Spleen (tissue), 11 donors: ENCODE data around the gene MAP4K4. TPM values are rescaled to one million over a fixed set of nuclear protein-coding genes. Genes with fewer than 3 reads are reported as not detected.
A peak's percentile ranks its signal among the peaks of the same experiment; 100 is the strongest.

Experiments
- DNase-seq: peaks from one replicate; pipeline ENCODE4 v3.0.0-alpha.2; 2020
- H3K27ac ChIP-seq, 8 donors: fragments of 200-600 bp; sonication (generic) in 7 of 8; 1 replicate in 4 of 8; 2 replicates in 4 of 8; pipeline versions ENCODE4 v1.5.0 to v1.8.0; 2016 to 2021; ENCODE audit warnings: inconsistent platforms in 4 of 8, mild to moderate bottlenecking in 4 of 8, moderate library complexity in 1 of 8
- H3K27me3 ChIP-seq, 7 donors: fragments of 200-600 bp; sonication (generic) in 6 of 7; replicated peaks in 1 of 7; 1 replicate in 4 of 7; 2 replicates in 3 of 7; pipeline versions ENCODE4 v1.5.0 to v1.8.0; 2016 to 2021; ENCODE audit warnings: inconsistent platforms in 3 of 7, mild to moderate bottlenecking in 1 of 7
- H3K36me3 ChIP-seq, 6 donors: fragments of 200-600 bp; sonication (generic) in 5 of 6; 1 replicate in 4 of 6; 2 replicates in 2 of 6; pipeline versions ENCODE4 v1.5.0 to v1.8.0; 2016 to 2021; ENCODE audit warnings: inconsistent platforms in 2 of 6
- H3K4me1 ChIP-seq, 6 donors: fragments of 200-600 bp; sonication (generic) in 5 of 6; 1 replicate in 3 of 6; 2 replicates in 3 of 6; pipeline versions ENCODE4 v1.5.0 to v1.8.0; 2016 to 2021; ENCODE audit warnings: inconsistent platforms in 3 of 6
- H3K4me3 ChIP-seq, 8 donors: fragments of 200-600 bp; sonication (generic) in 7 of 8; 1 replicate in 4 of 8; 2 replicates in 4 of 8; pipeline versions ENCODE4 v1.5.0 to v1.8.0; 2016 to 2021; ENCODE audit warnings: inconsistent platforms in 4 of 8, mild to moderate bottlenecking in 4 of 8, moderate library complexity in 2 of 8
- H3K9me3 ChIP-seq, 8 donors: fragments of 200-600 bp; sonication (generic) in 7 of 8; 1 replicate in 4 of 8; 2 replicates in 4 of 8; pipeline versions ENCODE4 v1.5.0 to v1.8.0; 2016 to 2021; ENCODE audit warnings: inconsistent platforms in 4 of 8
- POLR2A ChIP-seq, 3 donors: fragments of 450-650 bp; IDR thresholded peaks; one replicate each; pipeline ENCODE4 v1.5.1; 2017; ENCODE audit warnings: antibody characterized with exemption in 3 of 3, mild to moderate bottlenecking in 1 of 3
- POLR2AphosphoS5 ChIP-seq, 3 donors: sonication (generic); formaldehyde crosslinking; IDR thresholded peaks; one replicate each; pipeline ENCODE4 v1.5.1; 2017; ENCODE audit warnings: antibody characterized with exemption in 3 of 3
- WGBS, 5 donors: extraction: QIAGEN DNeasy Blood & Tissue Kit in 3 of 5; methylation state at CpG; one replicate each; pipeline versions ENCODE4 v1.1.5 to v1.1.7; 2013 to 2018; 5-methylcytosine and 5-hydroxymethylcytosine counted together
- intact Hi-C: fragments of 100-400 bp; cut with DNase I; formaldehyde crosslinking; loops from one replicate; pipeline ENCODE4 v1.15.0; 2023; ENCODE audit warnings: low total_unique reads
- polyA plus RNA-seq, 3 donors: library from polyadenylated mRNA; stranded (reverse); fragments of 200-250 nt; gene quantifications; one replicate each; pipeline ENCODE4 v1.2.1, GENCODE V29; 2013
- total RNA-seq, 7 donors: library from RNA; depleted of rRNA in 3 of 7; stranded (reverse); fragments of >200 nt in 3 of 7; fragmentation: NEBNext Ultra II Directional in 4 of 7; extraction: Animal tissue kit (Norgen Biotek cat#: 25700) in 4 of 7; gene quantifications; one replicate each; pipeline versions ENCODE4 v1.1.0 to v1.2.1, GENCODE V29; 2016 to 2021
- TF ChIP-seq, protein P1 (sequence below), 11 experiments: fragments of 200-600 bp in 7 of 11; fragments of 450-650 bp in 4 of 11; sonication (generic) in 4 of 11; IDR thresholded peaks in 8 of 11; conservative IDR thresholded peaks in 3 of 11; 1 replicate in 7 of 11; 2 replicates in 4 of 11; pipeline versions ENCODE4 v1.4.0 to v1.8.0; 2016 to 2021; ENCODE audit warnings: antibody characterized with exemption in 11 of 11, inconsistent platforms in 4 of 11, mild to moderate bottlenecking in 1 of 11
- donor health status: healthy with polysubstance abuse.
- donor health status: DM: no; HTN: no; CAD: no; lungs with moderate emphysema.
- donor health status: DM: no; HTN: no; CAD: no.
- donor health status: Bipolar disorder and iron deficiency.
- donor health status: healthy.
- donor health status: DM: no; HTN: no; CAD: no.
- donor health status: DM: yes; HTN: yes; CAD: no.

Gene MAP4K4
- total and polyA plus RNA-seq, 10 donors: 16.7 to 108 (median 71.7) TPM

DNA sequence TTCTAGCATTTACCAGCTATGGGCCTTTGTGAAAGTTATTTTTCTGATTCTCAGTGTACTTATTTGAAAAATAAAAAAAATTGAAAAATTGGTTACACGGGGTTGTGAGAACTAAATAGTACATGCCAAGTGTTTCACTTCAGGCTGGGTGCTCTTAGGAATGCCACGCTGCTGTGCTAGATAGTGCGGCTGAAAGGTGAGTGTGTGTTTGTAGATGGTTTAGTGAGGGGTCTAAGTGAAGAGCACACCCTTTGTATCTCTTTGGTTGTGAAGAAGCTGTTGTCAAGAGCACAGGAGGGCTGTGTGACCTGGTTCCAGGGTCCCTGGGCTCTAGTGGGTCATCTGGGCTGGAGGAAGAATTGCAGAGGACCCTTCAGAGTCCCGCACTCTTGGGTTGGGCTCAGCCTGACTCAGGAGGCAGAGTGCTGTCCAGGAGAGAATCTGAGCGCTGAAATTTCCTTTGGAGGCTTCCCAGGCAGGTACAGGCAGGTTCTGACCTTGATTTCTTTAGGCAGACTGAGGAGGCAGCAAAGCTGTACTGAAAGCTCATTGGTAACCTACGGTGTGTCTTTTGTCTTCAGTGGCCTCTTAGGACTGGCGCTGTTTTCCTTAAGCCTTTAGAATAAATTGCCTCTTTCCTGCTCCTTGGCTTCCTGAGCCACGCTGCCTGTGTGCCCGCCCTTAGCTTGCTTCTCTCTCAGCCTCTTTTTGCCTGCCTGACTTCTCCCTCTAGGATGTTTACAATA is 44.4 kb downstream of the MAP4K4 start:
- Histone ChIP-seq H3K36me3 (no peaks in the 10 kb centered on the region), H3K4me1 (peaks cover 12 to 97% (median 82%) of the 10 kb centered on the region in 6 donors), H3K27ac (peak overlapping the region in 3 of 8 donors; percentile 12 to 27 (median 21)), H3K4me3 (no peak overlapping the region), H3K27me3 (no peaks in the 10 kb centered on the region), H3K9me3 (no peaks in the 10 kb centered on the region)
- no peak for DNase-seq
- TF ChIP-seq, protein P1, sequence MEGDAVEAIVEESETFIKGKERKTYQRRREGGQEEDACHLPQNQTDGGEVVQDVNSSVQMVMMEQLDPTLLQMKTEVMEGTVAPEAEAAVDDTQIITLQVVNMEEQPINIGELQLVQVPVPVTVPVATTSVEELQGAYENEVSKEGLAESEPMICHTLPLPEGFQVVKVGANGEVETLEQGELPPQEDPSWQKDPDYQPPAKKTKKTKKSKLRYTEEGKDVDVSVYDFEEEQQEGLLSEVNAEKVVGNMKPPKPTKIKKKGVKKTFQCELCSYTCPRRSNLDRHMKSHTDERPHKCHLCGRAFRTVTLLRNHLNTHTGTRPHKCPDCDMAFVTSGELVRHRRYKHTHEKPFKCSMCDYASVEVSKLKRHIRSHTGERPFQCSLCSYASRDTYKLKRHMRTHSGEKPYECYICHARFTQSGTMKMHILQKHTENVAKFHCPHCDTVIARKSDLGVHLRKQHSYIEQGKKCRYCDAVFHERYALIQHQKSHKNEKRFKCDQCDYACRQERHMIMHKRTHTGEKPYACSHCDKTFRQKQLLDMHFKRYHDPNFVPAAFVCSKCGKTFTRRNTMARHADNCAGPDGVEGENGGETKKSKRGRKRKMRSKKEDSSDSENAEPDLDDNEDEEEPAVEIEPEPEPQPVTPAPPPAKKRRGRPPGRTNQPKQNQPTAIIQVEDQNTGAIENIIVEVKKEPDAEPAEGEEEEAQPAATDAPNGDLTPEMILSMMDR (IDR thresholded peaks at IDR 0.05 in 8 of 11, conservative IDR thresholded peaks at IDR 0.05 in 3 of 11): no peak
- TF ChIP-seq POLR2A (IDR thresholded peaks at IDR 0.05) (no peak), POLR2AphosphoS5 (IDR thresholded peaks at IDR 0.05) (no peak)
- whole genome bisulfite sequencing, 5 donors: 53 to 59% (median 57%) methylated on average over 8 to 9 of the region's 9 CpGs
- intact Hi-C loops: no loop called here

DNA sequence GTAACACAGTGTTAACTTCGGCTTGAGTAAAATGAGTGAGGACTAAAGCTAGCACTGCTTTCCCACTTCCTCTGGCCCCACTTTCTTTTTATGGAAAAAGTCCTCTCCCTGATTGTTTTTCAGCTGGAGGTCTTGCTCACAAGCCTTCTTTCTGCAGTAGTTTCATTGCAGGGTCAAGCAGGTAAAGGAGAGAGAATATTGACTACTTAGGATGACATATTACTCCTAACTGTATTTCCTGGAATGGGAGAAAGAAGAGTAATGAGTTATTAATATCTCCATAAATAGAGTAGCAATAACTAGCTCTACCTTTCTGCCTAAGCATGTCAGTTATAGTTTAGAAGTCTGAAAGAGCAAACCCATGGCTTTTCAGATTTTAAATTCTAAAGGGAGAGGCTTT is 45.0 kb downstream of the MAP4K4 start:
- no peak for DNase-seq
- H3K27ac ChIP-seq: peak overlapping the region in 3 of 8 donors; percentile 12 to 27 (median 21)
- no peaks in the 10 kb centered on the region for H3K36me3 ChIP-seq
- no peaks in the 10 kb centered on the region for H3K27me3 ChIP-seq
- no peaks in the 10 kb centered on the region for H3K9me3 ChIP-seq
- 21 to 33% (median 26%) methylated on average over 1 of the region's 1 CpG for WGBS, 5 donors
- intact Hi-C loops: no loop called here
- H3K4me1 ChIP-seq: peaks cover 8 to 97% (median 80%) of the 10 kb centered on the region in 6 donors
- TF ChIP-seq, protein P1 (IDR thresholded peaks at IDR 0.05 in 8 of 11, conservative IDR thresholded peaks at IDR 0.05 in 3 of 11): no peak
- TF ChIP-seq POLR2AphosphoS5 (IDR thresholded peaks at IDR 0.05) (no peak), POLR2A (IDR thresholded peaks at IDR 0.05) (no peak)
- H3K4me3 ChIP-seq: no peak overlapping the region

DNA sequence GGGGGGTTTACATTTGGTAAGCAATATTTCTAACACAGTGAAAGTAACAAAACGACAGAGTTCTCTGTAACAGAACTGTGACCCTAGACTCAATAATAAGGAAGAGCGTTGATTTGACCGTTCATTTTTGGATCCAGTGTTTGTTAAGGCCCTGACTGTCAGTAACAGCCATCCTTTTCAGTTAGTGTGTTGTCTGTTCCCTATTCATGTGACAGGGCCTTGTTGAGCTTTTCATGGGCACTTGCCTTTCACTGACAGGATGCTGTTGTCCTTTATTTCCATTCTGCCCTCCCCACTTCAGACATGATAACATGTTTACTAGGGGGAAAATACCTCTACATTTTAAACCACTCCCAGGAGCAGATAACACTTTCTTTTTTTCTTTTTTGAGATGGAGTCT is 45.8 kb downstream of the MAP4K4 start:
- no peaks in the 10 kb centered on the region for H3K9me3 ChIP-seq
- no peaks in the 10 kb centered on the region for H3K36me3 ChIP-seq
- no peaks in the 10 kb centered on the region for H3K27me3 ChIP-seq
- TF ChIP-seq POLR2AphosphoS5 (IDR thresholded peaks at IDR 0.05): no peak
- 78 to 89% (median 82%) methylated on average over 3 of the region's 3 CpGs for WGBS, 5 donors
- peaks cover 6 to 97% (median 79%) of the 10 kb centered on the region in 6 donors for H3K4me1 ChIP-seq
- H3K4me3 ChIP-seq: no peak overlapping the region
- H3K27ac ChIP-seq: peak overlapping the region in 2 of 8 donors; percentile 22 to 27
- intact Hi-C loops: no loop called here
- no peak for DNase-seq

DNA sequence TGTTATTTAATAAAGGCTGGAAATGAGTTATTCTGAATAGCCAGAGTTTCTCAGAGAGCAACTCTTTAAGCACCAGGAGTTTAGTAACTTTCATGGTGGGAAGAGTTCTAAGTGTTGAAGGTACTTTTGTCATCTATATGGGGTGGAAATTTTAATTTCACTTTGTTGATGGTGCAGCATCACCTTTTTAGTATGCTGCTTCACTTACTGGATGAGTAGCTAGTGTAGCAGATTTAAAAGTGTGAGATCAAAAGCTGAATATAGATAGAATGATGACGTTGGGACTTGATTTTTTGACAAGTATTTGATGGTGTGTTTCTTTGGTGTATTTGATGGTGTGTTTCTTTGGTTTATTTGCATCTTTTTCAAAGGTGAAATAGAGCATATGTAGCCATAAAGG is 47.3 kb downstream of the MAP4K4 start:
- no peaks in the 10 kb centered on the region for H3K36me3 ChIP-seq
- H3K27ac ChIP-seq: no peak overlapping the region
- H3K9me3 ChIP-seq: no peaks in the 10 kb centered on the region
- H3K4me1 ChIP-seq: peaks cover 6 to 84% (median 72%) of the 10 kb centered on the region in 6 donors
- TF ChIP-seq, protein P1 (IDR thresholded peaks at IDR 0.05 in 8 of 11, conservative IDR thresholded peaks at IDR 0.05 in 3 of 11): no peak
- TF ChIP-seq POLR2A (IDR thresholded peaks at IDR 0.05): no peak
- TF ChIP-seq POLR2AphosphoS5 (IDR thresholded peaks at IDR 0.05): no peak
- 53 to 70% (median 63%) methylated on average over 1 of the region's 1 CpG for WGBS, 5 donors
- intact Hi-C loops: no loop called here
- H3K4me3 ChIP-seq: no peak overlapping the region
- no peaks in the 10 kb centered on the region for H3K27me3 ChIP-seq
- DNase-seq: no peak
